Measurements from ENCODE around the gene EVX1.

GRCh38 chr7:27208998-27209397 is 33.6 kb upstream of the EVX1 start:
- no peak for TF ChIP-seq EZH2 (IDR thresholded peaks at IDR 0.05; ENCODE audit: low read length, unreplicated experiment)
- no peak for TF ChIP-seq CTCF (conservative IDR thresholded peaks at IDR 0.05; ENCODE audit: low read depth, low read length)

Measured in PC-3 (cell line).